Activated CD8-positive, alpha-beta memory T cell treated with anti-CD3 and anti-CD28 coated beads, Interleukin-2, amount 50 U/mL, for 24 hours (primary cell): ENCODE data around the gene MAGEA8.
"Not testable (repeated sequence)": the region's sequence is repeated elsewhere in the genome, so short reads cannot be mapped to it uniquely, and the experiment has no call there.

Experiments
- DNase-seq: peaks from one replicate; pipeline ENCODE4 v3.0.0-alpha.2; 2020; ENCODE audit errors: extremely low read depth

Gene MAGEA8

DNA sequence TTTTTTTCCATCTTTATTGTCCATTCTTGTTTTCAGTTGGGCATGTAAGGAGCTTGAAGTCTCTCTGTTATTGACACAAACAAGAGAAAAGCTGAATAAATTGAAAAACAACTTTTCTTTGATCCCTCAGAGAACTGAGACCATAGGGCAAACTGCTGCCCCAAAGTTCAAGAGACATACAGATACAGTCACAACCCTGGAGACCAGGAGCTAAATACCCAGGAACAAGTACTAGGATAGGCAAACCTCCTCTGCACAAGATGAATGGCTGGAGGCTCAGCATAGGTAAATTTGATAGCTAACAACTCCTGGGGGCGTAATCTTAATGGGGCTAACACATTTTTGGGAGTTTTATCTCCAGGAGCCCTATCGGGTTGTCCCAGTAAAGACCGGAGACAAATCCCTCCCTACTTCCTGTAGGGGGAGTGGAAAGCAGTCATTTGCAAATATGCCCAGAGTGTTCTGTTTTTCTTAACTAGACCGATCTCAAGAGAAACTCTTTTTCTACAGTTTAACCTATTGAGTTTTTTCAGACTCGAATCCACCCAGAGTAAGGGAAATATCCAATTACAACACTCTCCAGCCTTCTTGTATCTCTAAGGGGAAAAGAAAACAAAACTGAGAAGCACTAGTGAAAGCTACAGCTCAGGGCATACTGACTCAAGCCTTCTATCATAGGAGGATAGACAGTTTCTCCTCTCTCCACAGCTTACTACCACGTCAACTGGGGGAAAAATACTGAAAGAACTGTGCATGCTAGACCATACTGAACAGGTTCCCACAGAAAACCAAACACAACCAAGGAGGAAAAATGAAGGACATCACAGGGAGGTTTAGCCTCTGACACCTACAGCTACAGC is 23.1 kb downstream of the MAGEA8 start:
- DNase-seq, result no peak

DNA sequence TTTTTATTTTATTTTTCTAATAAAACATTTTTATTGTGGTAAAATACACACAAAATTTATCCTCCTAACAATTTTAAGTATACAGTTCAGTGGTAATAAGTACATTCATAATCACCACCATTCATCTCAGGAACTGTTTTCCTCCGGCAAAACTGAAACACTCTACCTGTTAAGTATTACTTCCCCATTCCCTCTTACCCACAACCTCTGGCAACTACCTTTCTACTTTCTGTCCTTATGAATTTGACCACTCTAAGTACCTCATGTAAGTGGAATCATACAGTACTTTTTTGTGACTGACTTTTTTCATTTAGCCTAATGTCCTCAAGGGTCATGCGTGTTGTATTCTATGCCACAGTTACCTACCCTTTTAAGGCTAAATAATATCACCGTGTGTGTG is 27.3 kb downstream of the MAGEA8 start:
- no peak for DNase-seq

DNA sequence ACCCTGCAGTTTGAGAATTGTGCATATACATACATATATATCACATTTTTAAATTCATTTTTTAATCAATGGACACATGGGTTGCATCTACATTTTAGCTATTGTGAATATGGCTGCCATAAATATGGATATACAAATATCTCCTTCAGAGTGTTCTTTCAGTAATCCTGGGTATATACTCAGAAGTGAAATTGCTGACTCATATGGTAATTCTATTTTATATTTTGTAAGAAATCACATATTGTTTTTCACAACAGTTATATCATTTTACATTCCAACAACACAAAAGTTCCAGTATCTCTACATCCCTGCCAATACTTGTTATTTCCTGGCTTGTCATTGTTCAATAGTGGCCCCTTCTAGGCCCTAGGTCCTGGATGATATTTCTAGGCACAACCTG is 27.7 kb downstream of the MAGEA8 start:
- DNase-seq, result no peak

DNA sequence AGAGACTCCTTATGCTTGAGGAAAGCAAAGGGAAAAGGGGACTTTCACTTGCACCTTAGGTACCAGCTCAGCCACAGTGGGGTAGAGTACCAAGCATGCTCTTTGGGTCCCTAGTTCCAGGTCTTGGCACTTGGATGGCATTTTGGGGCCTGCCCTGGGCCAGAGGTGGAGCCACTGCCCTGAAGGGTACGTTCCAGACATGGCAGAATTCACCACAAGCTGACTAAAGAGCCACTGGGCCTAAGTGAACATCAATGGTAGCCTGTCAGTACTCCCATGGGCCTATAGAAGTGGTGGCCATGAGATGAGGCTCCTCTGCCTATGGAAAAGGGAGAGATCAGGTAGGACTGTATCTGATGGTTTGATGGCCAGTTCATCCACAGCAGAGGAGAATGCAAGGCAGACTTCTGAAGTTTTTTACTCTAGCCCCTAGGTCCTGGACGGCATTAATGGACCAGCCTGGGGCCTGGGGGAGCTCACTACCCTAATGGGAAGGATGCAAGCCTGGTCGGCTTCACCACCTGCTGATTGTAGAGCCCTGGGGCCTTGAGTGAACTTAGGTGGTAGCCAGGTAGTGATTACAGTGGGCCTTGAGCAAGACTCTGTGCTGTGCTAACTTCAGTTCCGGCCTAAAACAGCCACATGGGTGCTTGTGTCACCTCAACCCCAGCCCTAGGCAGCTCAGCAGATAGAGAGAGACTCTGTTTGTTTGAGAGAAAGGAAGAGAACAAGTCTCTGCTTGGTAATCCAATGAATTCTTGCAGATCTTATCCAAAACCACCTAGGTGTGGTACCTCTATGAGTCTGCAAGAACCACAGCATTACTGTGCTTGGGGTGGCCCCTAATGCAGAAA is 28.6 kb downstream of the MAGEA8 start:
- DNase-seq, result no peak

DNA sequence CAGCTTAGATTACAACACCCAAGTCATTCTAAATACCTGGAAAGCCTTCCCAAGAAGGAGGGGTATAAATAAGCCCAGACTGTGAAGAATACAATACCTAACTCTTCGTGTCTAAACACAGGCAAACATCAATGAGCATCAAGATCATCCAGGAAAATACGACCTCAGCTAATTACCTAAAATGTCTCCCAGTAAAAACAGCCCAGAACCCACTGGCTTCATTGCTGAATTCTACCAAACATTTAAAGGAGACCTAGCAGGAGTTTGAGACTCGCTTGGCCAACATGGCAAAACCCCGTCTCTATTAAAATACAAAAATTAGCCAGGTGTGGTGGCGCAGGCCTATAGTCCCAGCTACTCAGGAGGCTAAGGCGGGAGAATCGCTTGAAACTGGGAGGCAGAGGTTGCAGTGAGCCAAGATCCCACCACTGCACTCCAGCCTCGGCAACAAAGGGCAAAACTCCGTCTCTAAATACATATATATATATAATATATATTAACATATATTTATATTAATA is 29.3 kb downstream of the MAGEA8 start:
- DNase-seq, result no peak

DNA sequence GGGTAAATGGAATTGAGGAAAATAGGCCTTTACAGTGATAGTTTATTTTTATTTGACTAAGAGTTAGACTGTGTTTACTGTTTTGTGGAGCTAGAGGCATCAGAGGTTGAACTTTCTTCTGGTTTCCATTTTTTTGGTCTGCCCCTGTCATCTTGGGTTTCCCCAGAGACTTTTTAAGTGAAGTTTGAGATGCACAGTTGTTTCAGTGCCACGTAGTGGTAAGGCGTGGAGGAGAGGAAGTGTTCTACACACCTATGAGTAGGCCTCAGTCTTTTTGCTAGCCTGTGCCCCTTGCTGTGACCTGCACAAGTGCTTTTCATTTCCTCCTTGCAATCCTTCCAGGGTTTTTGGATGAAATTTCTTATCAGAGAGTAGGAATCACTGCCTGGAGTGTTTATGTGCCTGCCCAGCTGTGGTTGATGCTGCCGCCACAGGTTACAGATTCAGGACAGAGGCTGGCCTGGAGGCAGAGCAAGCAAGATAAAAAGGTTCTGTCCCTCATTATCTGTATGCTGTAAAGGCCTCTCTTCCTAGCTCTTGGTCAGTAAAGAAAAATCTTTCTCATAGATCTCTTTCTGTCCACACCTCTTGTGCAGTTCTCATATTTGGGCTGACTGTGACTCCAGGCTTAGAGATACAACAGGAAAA is 35.9 kb downstream of the MAGEA8 start:
- no peak for DNase-seq

DNA sequence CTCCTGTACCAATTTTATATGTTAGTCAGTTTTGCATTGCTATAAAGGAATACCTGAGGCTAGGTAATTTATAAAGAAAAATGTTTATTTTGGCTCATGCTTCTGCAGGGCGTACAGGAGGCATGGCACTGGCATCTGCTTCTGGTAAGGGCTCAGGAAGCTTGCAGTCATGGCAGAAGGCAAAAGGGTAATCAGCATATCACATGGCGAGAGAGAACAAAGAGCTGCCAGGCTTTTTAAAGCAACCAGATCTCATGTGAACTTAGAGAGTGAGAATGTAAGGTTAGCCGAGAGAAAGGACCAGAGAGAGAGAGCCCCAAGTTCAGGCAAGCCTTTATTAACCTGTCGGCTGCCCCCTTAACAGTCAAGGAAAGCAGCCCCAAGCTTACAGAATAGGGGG is 42.9 kb downstream of the MAGEA8 start:
- DNase-seq, result not testable (repeated sequence)

DNA sequence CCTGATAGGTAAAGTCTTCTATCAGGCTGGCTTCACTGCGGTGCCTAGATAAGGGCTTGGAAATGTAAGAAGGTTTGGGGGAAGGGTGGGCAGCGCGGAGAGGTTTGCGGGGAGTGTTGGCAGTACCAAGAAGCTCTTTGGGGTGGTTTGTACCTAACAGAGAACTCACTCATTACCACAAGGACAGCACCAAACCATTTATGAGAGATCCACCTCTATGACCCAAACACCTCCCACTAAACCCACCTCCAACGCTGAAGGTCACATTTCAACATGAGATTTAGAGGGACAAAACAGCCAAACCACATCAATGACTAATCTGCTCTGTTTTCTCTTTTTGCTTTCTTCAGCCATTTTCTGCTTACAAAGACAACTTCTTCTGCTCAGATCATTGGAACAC is 43.5 kb downstream of the MAGEA8 start:
- DNase-seq, result not testable (repeated sequence)

DNA sequence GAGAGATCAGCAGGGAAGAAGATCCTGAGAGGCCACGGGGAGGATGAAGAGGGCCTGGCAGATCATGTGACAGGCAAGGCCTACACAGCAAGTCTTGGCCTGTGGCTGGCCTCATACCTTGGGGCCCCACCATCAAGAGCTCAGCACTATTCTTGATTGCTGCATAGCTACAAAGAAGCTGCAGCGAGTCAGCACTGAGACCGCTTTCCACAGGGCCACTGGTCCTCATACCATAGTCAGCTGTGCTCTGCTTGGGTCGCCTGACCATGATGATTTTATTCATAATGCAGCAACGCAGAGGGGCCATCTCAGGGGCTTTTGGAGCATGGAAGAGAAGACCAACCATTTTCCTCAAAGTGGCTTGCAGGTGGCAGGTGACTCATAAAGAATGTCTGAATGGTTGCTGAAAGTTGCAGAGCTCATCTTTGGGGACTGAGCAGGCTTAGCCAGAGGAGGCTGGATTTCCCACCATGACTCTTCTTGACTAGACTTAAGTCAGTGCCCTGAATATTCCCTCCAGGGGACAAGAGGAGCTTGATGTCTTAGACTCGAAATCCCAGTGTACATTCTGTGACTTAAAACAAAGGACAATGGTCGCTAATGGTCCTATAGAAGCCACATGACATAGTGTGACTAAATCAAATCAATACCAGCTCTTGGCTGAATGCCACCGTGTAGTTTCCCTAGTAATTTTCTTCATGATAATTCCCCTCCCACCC is 46.4 kb downstream of the MAGEA8 start:
- DNase-seq, result not testable (repeated sequence)

DNA sequence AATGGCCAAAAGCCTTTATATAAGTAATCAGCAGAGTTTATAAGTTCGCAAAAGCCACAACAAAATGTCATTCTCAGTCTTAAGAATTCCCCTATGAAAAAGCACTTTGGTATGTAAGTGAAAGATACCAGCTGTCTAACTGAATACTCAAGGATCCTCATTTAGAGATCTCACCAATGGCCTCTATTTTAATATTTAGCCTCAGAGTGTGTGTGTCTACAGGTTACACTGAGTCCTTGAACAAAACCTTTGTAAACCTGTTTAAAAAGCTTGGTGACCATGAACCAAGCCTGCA is 46.9 kb downstream of the MAGEA8 start:
- not testable (repeated sequence) for DNase-seq

DNA sequence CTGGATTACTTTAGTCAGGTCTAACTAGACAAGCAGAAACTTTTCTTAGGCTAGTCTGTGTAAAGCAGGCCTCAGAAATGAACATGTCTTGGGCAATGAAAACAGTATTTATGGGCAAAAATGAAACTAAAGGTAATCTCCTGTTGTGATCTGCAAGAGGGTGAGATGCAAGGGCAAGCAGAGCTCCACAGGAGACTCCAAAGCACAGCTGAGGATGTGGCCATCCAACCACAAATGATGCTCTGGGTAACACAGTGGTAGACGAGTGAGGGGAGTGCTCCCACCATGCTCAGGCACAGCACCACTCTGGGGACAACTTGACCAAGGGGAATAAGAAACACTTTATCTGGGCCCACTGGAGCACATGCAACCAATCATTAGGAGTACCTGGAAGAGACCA is 47.7 kb downstream of the MAGEA8 start:
- not testable (repeated sequence) for DNase-seq

DNA sequence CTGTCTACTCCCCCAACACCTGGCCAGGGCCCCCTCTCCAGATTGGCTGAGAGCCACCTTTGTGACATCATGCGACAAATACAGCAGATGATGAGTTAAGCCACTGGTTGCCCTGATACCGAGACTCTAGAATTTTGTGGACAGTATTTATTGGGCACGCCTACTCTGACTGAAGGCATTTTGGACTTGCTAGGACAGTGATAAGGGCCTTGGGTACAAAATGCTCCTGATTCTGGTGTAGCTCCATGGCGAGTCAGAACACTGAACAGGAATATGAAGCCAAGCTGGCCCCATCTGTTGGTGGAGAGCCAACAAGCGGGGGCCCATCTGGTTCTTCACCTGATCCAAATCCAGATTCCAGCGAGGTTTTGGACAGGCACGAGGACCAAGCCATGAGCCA is 48.4 kb downstream of the MAGEA8 start, which contains the start of gene HSFX4:
TSS of gene HSFX4 (plus strand) at position 174 of the 400 bp plus-strand sequence. CDS start at position 246, 72 bp downstream.
- not testable (repeated sequence) for DNase-seq

DNA sequence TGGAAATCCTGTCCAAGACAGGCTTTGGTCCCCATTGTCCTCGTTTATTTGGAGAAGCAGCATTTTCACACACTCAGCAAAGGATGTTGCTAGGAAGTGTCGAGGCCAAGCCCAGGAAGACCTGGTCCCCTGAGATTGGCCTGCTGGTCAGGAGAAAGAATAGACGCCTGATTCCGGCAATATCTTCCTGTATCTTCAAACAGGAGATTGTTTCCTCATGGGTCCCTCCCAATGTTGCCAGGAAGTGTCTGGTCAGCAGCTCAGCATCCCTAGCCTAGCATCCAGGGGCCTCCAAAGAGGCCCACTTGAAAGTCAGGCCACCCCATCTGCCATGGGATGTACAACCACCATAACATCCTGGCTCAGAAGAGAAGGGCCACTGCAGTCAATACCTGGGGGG is 50.4 kb downstream of the MAGEA8 start:
- DNase-seq, result not testable (repeated sequence)

DNA sequence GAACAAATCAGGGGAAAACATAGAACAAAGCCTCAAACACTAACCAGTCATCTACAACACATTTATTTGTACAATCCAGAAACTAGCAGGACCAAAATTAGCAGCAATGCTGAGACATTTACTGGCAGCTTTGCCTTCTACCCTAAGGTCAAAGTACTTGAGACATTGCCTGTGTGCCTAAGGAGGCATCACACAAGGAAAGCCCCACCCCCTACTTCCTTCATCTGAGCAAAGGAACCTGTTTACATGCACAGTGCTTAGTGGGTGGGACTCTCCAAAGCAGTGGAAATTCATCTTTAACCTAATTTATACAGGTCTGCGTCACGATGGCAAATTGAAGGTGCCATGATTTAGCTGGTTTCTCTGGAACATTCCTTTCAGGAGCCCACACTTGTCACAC is 51.2 kb downstream of the MAGEA8 start:
- not testable (repeated sequence) for DNase-seq

DNA sequence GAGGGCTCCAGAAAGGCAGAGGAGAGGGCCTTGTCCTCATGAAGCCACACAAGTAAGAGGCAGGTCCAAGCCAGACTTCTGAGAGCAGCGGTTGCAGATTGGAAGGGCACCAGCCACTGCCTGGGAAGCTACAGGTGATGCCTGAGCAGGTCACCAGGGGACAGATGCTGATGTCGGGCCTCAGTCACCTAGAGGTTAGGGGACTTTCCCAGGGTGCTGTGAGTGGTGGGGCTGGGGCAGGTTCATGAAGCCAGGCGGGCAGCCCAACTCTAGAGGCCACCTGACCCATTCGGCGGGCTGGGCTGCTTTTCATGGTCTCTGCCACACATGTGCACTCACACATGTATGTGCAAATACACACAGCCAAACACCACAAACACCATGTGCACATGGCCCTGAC is 52.0 kb downstream of the MAGEA8 start:
- not testable (repeated sequence) for DNase-seq

DNA sequence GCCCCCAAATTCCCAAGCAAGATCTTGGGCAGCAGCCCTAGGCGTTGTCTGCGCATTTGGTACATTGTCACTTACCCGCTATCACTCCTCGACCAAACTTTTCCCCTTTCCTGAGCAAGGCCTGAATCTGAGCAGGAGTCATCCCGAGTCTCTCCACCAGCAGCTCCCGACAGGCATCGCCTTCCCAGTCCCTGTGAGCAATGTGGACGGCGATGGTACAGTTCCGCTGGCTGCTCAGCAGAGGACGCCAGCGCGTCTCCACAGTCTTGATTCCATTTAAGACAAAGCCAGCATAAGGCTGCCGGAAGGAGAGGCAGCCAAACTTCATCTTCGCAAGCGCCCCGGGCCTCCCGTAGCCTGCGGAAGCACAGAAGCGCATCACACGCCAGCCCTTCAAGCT is 52.6 kb downstream of the MAGEA8 start:
- DNase-seq, result not testable (repeated sequence)
